SU-DHL-6 (cell line): ENCODE results near the gene NELL1.

Experiments
- EZH2phosphoT487 ChIP-seq: fragments of 200-600 bp; sonication (generic), shearing (Covaris generic); conservative IDR thresholded peaks from 2 replicates; pipeline ENCODE4 v1.6.1; 2018; ENCODE audit warnings: mild to moderate bottlenecking, antibody characterized with exemption, low read length, moderate library complexity, mixed read lengths
- TF ChIP-seq, protein P1 (sequence below): fragments of 200-600 bp; sonication (generic); IDR thresholded peaks from one replicate; pipeline ENCODE4 v1.5.1; 2017; ENCODE audit warnings: antibody characterized with exemption, mild to moderate bottlenecking, low read length, moderate library complexity; ENCODE audit not compliant: insufficient read depth, poor library complexity, severe bottlenecking

DNA sequence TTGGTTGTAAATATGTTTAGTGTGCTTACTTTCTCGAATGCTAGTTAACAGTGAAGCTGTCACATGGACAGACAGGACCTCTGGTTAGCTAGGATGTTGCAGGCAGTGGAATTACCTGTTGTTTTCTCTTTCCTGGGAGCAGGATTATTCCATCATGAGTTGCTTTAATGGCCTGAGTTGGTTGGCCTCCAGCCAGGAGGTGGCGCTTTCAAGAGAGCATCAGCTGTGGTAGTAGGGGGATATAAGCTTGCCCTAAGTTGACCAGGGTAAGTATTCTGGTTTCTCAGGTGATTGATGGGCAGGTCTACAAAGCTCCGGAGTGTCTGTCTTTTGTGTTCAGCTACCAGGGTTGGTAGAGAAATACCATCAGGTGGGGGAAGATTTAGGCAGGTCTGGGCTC is 43.5 kb downstream of the NELL1 start:
- TF ChIP-seq, protein P1, sequence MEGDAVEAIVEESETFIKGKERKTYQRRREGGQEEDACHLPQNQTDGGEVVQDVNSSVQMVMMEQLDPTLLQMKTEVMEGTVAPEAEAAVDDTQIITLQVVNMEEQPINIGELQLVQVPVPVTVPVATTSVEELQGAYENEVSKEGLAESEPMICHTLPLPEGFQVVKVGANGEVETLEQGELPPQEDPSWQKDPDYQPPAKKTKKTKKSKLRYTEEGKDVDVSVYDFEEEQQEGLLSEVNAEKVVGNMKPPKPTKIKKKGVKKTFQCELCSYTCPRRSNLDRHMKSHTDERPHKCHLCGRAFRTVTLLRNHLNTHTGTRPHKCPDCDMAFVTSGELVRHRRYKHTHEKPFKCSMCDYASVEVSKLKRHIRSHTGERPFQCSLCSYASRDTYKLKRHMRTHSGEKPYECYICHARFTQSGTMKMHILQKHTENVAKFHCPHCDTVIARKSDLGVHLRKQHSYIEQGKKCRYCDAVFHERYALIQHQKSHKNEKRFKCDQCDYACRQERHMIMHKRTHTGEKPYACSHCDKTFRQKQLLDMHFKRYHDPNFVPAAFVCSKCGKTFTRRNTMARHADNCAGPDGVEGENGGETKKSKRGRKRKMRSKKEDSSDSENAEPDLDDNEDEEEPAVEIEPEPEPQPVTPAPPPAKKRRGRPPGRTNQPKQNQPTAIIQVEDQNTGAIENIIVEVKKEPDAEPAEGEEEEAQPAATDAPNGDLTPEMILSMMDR = no peak
- no peak for TF ChIP-seq EZH2phosphoT487
